Kidney (tissue), 14 donors: ENCODE measurements around the gene THTPA. TPM values are rescaled to one million over a fixed set of nuclear protein-coding genes. Genes with fewer than 3 reads are reported as not detected.
"Not testable (repeated sequence)": the region's sequence is repeated elsewhere in the genome, so short reads cannot be mapped to it uniquely, and the experiment has no call there.

ENCODE experiments used
- DNase-seq, 5 donors: peaks; one replicate each; pipeline ENCODE4 v3.0.0-alpha.2; 2013 to 2020
- FAIRE-seq: peaks from 2 replicates; lab custom pipeline; 2012; peaks lifted over from hg19 to GRCh38; lab: Jason Lieb, UNC
- H3K27ac ChIP-seq, 2 donors: one replicate each; pipeline ENCODE4 v1.7.0; 2013; ENCODE audit warnings: low read depth in 2 of 2, low read length in 2 of 2, inconsistent platforms in 1 of 2
- H3K27me3 ChIP-seq: one replicate; pipeline ENCODE4 v1.7.1; 2013; ENCODE audit warnings: low read length, inconsistent platforms; ENCODE audit not compliant: control insufficient read depth, insufficient read depth
- H3K36me3 ChIP-seq, 3 donors: one replicate each; pipeline versions ENCODE4 v1.7.0 to v1.7.1; 2013; ENCODE audit warnings: low read length in 3 of 3, control low read depth in 1 of 3, inconsistent platforms in 1 of 3; ENCODE audit not compliant: insufficient read depth in 3 of 3, control insufficient read depth in 2 of 3
- H3K4me1 ChIP-seq, 3 donors: one replicate each; pipeline versions ENCODE4 v1.7.0 to v1.7.1; 2013; ENCODE audit warnings: low read length in 3 of 3, inconsistent platforms in 1 of 3, low read depth in 1 of 3; ENCODE audit not compliant: control insufficient read depth in 2 of 3, insufficient read depth in 2 of 3
- H3K4me3 ChIP-seq, 3 donors: one replicate each; pipeline versions ENCODE4 v1.7.0 to v1.8.1; 2013; ENCODE audit warnings: low read length in 3 of 3, control low read depth in 1 of 3, inconsistent platforms in 1 of 3
- H3K9ac ChIP-seq, 3 donors: one replicate each; pipeline versions ENCODE4 v1.7.0 to v1.7.1; 2013; ENCODE audit warnings: low read length in 3 of 3, control low read depth in 1 of 3, inconsistent platforms in 1 of 3
- H3K9me3 ChIP-seq, 3 donors: one replicate each; pipeline versions ENCODE4 v1.7.0 to v1.7.1; 2013; ENCODE audit warnings: low read length in 3 of 3, control low read depth in 1 of 3, inconsistent platforms in 1 of 3; ENCODE audit not compliant: control insufficient read depth in 2 of 3, insufficient read depth in 1 of 3
- intact Hi-C: fragments of 100-400 bp; cut with DNase I; formaldehyde crosslinking; loops from one replicate; pipeline ENCODE4 v1.11.1; 2022
- polyA plus RNA-seq: library from polyadenylated mRNA; stranded (reverse); fragments of 350-450 nt; fragmentation: Illumina TruSeq; extraction: RNeasy Lipid Tissue Mini Kit (QIAGEN cat#74804); gene quantifications from one replicate; pipeline ENCODE4 v1.2.3, GENCODE V29; 2014; ENCODE audit warnings: low read depth, low replicate concordance; ENCODE audit not compliant: insufficient read depth
- total RNA-seq: library from RNA; stranded (reverse); fragmentation: NEBNext Ultra II Directional; extraction: Animal tissue kit (Norgen Biotek cat#: 25700); gene quantifications from one replicate; pipeline ENCODE4 v1.2.1, GENCODE V29; 2021
- TF ChIP-seq, protein P1 (sequence below): IDR thresholded peaks from 3 replicates; pipeline ENCODE4 v1.5.1; 2012; ENCODE audit warnings: mild to moderate bottlenecking, moderate library complexity, borderline replicate concordance; ENCODE audit not compliant: insufficient read depth; ENCODE audit errors: extremely low read depth
- donor health status: control.
- donor health status: control.
- donor health status: control.
- donor health status: control.
- donor health status: control.
- donor health status: DM: yes; HTN: yes; CAD: no.
- donor health status: Normal renal cell carcinoma (clear cell type).

The THTPA gene
- total and polyA plus RNA-seq, 2 donors from 2014 or later = 24.4 to 38.4 TPM

DNA sequence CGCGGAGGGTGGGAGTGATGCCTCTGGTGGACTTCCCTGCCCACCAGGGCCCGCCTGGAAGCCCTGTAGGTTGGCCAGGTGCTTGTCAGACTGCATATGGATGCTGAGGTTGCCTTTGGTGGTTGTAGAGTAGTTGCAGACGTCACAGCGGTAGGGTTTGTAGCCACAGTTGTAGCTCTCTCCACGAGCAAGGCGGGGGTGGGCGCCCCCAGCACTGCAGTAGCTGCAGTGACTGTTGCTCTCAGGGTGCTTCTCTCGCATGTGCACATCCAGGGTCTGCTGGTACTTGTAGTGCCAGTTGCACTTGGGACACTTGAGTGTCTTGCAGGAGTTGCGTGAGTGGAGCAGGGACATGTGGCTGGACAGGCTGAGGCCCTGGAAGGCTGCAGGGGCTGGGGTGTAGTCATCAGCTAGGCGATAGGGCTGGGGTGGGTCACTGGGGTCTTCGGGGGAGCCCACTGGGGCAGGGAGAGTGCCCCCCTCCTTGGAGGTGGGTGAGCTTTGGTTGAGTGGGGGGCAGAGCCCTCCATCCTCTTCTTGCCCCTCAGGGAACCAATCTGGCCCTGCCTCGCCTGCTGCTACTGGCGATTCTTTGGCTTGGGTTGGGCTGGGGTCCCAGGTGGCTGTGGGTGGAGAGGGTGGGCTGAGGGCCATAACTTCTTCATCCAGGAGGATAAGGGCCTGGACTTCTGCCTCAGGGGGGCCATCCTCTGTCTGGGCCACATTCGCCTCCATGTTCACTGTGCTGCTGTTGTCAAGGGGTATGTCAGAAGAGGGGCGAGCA is 22.2 kb upstream of the THTPA start:
- Histone ChIP-seq H3K4me1 (peaks cover 0 to 4% (median 0%) of the 10 kb centered on the region in 3 donors), H3K27ac (no peak overlapping the region), H3K9ac (no peak overlapping the region), H3K36me3 (no peaks in the 10 kb centered on the region), H3K9me3 (no peaks in the 10 kb centered on the region), H3K4me3 (no peak overlapping the region), H3K27me3 (no peaks in the 10 kb centered on the region)
- TF ChIP-seq, protein P1, sequence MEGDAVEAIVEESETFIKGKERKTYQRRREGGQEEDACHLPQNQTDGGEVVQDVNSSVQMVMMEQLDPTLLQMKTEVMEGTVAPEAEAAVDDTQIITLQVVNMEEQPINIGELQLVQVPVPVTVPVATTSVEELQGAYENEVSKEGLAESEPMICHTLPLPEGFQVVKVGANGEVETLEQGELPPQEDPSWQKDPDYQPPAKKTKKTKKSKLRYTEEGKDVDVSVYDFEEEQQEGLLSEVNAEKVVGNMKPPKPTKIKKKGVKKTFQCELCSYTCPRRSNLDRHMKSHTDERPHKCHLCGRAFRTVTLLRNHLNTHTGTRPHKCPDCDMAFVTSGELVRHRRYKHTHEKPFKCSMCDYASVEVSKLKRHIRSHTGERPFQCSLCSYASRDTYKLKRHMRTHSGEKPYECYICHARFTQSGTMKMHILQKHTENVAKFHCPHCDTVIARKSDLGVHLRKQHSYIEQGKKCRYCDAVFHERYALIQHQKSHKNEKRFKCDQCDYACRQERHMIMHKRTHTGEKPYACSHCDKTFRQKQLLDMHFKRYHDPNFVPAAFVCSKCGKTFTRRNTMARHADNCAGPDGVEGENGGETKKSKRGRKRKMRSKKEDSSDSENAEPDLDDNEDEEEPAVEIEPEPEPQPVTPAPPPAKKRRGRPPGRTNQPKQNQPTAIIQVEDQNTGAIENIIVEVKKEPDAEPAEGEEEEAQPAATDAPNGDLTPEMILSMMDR = no peak
- intact Hi-C loops = no loop called here
- FAIRE-seq = no peak
- no peak for DNase-seq

DNA sequence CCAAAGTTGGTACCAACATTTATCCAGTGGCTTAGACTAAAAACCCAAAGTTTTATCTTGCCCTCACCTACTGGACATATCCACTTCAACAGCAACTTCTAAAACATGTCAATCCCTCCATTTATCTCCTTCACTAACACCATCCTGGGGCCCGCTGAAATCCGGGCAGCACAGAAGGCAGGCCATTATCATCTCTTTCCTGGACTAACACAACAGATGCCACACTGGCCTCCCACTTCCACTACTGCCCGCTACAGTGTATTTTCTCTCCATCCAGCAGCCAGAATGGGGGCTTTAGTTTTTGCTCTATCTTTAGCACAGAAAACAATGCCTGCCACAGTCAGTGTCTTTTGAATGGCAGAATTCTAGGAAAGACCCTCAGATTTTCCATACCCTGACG is 20.1 kb upstream of the THTPA start:
- no peaks in the 10 kb centered on the region for H3K9me3 ChIP-seq
- H3K4me1 ChIP-seq = peaks cover 0 to 3% (median 0%) of the 10 kb centered on the region in 3 donors
- H3K9ac ChIP-seq = no peak overlapping the region
- no peak overlapping the region for H3K4me3 ChIP-seq
- DNase-seq (no peak), FAIRE-seq (no peak)
- no peaks in the 10 kb centered on the region for H3K36me3 ChIP-seq
- intact Hi-C loops = no loop called here
- H3K27me3 ChIP-seq = no peaks in the 10 kb centered on the region
- TF ChIP-seq, protein P1 = no peak
- H3K27ac ChIP-seq = no peak overlapping the region

DNA sequence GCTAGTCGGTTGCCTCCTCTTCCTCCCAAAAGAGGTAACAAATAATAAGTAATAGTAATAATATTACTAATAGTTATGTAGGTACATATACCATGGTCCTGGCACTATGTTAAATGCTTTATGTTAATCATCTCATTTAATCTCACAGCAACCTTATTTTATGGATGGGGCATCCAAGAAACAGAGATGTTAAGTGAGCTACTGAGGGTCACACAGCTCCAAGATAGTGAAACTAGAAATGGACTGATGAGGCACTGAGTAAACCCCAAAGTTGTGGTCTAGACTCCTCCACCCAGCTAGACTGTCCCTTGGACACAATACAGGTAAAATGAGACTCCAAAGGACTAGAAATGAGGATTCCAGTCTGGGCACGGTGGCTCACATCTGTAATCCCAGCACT is 19.6 kb upstream of the THTPA start:
- TF ChIP-seq, protein P1 = no peak
- H3K4me1 ChIP-seq = peaks cover 0 to 3% (median 0%) of the 10 kb centered on the region in 3 donors
- no peaks in the 10 kb centered on the region for H3K9me3 ChIP-seq
- H3K27ac ChIP-seq = no peak overlapping the region
- FAIRE-seq (no peak), DNase-seq (no peak)
- H3K27me3 ChIP-seq = no peaks in the 10 kb centered on the region
- H3K4me3 ChIP-seq = no peak overlapping the region
- no peak overlapping the region for H3K9ac ChIP-seq
- H3K36me3 ChIP-seq = no peaks in the 10 kb centered on the region
- intact Hi-C loops = no loop called here

DNA sequence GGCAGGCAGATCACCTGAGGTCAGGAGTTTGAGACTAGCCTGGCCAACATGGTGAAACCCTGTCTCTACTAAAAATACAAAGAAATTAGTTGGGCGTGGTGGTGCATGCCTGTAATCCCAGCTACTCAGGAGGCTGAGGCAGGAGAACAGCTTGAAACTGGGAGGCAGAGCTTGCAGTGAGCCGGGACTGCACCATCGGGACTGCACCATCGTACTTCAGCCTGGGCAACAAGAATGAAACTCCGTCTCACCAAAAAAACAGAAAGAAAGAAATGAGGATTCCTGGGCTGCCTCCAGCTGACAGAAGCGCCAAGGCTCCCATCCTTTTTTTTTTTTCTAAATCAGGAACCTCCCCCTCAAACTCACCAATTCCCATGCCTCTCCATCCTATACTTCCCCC is 19.2 kb upstream of the THTPA start:
- DNase-seq, FAIRE-seq, H3K9me3 ChIP-seq, H3K27me3 ChIP-seq, H3K27ac ChIP-seq, intact Hi-C loops, H3K4me3 ChIP-seq, H3K36me3 ChIP-seq, H3K9ac ChIP-seq, H3K4me1 ChIP-seq: not testable (repeated sequence)
